ENCODE results near the gene TMEM107.

DNA sequence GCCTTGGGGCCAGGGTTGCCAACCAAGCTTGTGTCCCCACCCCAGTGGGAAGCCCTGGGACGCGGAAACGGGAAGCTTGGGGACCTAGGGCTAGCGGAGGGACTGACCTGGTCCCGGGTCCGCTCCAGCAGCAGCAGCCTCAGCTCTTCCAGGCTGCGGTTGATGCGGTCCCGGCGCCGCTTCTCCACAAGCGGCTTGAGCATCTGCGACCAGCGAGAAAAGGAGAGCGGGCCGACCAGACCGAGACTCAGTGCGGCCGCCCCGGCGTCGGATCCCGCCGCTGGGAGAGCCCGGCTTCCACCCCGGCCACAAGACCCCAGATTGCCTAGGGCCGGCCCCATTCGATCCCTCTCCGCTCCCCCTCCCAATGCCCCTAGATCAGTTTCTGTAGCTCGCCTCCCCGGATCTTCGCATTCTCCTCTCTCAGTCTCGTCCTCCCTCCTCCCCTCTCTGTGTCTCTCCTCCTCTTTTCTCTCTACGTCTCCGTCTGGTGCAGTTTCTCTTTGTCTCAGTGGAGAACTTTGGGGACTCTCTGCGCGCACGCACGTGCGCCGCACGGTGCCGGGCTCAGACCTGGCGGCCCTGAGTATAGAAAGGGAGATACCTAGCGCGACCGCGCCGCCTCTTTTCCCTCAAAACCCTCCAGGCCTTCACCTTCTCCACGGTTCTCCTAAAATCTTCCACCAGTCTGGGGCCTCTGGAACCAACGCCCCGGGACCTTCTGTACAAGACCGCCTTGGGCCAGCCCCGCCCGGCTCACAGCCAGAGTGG is 53.1 kb downstream of the TMEM107 start:
- TF ChIP-seq, protein P1, sequence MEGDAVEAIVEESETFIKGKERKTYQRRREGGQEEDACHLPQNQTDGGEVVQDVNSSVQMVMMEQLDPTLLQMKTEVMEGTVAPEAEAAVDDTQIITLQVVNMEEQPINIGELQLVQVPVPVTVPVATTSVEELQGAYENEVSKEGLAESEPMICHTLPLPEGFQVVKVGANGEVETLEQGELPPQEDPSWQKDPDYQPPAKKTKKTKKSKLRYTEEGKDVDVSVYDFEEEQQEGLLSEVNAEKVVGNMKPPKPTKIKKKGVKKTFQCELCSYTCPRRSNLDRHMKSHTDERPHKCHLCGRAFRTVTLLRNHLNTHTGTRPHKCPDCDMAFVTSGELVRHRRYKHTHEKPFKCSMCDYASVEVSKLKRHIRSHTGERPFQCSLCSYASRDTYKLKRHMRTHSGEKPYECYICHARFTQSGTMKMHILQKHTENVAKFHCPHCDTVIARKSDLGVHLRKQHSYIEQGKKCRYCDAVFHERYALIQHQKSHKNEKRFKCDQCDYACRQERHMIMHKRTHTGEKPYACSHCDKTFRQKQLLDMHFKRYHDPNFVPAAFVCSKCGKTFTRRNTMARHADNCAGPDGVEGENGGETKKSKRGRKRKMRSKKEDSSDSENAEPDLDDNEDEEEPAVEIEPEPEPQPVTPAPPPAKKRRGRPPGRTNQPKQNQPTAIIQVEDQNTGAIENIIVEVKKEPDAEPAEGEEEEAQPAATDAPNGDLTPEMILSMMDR (IDR thresholded peaks at IDR 0.05), result no peak
- no peak for TF ChIP-seq POLR2A (IDR thresholded peaks at IDR 0.05)
